DMS153 treated with DMSO at 0.1 percent for 48 hours (cell line): Measurements from ENCODE around the gene RPL22L1.
"Not testable (repeated sequence)": the region's sequence is repeated elsewhere in the genome, so short reads cannot be mapped to it uniquely, and the experiment has no call there.

Source experiments
- DNase-seq: peaks from one replicate; lab custom pipeline; 2025; ENCODE audit not compliant: unreplicated experiment; lab: John Stamatoyannopoulos, UW

RPL22L1 gene

DNA sequence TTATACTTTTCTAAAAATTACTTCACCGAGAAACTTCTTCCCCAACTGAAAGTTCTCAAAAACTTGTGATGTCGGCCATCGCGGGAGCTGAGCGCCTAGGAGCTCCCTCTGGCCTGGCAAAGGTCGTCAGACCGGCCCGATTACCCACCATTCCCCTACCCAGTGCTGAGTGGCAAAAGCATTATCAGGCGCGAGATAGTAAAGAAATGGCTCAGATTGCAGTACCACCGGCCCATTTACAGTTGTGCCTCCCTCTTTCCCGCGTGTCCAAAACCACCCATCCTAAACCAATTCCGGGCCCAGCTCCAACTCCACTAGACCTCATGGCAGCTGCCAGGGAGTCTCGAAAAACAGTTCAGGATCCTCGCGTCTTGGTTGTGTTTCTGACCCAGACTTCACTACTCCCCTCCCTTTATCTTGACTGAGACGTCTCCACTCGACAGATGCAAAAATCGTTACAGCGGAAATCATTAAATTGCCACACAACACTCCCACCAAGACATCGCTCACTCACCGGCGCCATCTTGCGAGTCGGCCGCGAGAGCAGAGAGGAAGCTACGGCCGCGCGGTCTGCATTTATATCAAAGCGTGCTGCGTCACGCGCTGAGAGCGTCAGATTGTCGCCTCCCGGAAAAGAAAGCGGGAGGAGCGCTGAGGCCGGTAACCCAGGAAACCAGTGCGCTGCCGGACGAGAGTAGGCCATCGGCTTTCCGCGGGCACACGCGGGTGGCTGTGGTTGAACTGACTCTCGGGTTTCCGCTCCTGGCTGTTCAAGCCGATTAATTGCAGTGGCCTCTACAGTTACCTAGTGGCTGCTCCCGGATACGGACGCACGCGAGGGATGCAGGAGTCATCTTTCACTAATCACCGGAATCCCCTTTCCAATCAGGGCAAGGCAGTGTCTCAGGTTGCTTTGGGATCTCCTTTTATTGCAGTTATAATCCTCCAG, at the start of gene RPL22L1:
RPL22L1 (minus strand) TSS at position 551 of the 949 bp plus-strand sequence; CDS start at position 523, 28 bp downstream.
- no peak for DNase-seq

DNA sequence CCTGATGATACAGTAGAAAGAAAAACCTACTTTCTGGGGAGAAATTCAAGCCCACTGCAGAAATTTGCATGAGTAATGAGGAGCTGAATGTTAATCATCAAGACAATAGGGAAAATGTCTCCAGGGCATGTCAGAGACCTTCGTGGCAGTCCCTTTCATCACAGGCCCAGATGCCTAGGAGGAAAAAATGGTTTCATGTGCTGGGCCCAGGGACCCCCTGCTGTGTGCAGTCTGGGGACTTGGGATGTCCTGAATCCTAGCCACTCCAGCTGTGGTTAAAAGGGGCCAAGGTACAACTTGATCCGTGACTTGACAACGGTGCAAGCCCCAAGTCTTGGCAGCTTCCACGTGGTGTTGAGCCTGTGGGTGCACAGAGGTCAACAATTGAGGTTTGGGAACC, 48.7 kb upstream of the RPL22L1 start:
- no peak for DNase-seq

DNA sequence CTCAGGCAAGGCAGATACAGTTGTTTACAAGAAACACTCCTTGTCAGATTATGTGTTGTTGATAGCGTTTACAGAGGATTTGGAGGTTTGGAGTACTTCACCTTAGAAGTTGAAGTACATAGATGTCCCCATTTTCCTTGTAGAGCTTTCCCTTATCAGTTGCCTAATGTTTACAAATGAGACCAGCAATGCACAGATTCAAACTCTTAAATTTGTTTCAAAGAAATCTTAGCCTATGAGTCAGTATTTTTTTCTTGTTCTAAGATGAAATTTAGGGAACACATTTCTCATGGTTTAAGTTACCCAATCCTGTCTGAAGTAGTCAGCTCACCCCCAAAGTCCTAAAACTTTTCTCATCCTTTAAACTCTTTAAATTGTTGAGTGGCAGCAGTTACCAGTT, 44.7 kb upstream of the RPL22L1 start:
- DNase-seq, result no peak

DNA sequence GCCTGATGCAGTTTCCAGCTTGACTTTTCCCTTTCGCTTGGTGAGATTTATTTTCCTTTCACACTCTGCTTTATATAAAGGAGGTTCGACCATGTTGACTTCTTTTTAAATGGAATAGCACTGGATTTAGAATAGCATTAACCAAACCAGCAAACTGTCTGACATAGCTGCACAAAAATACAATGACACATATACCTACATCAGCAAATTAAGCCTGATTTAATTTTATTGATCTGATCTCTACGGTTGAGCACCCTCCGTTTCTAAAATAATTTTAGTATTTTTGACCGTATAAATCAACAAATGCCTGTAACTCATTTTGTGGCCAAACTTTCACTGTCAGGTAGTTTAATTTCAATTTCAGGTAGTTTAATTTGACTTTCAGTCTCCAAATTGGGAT, 44.2 kb upstream of the RPL22L1 start:
- DNase-seq, result no peak

DNA sequence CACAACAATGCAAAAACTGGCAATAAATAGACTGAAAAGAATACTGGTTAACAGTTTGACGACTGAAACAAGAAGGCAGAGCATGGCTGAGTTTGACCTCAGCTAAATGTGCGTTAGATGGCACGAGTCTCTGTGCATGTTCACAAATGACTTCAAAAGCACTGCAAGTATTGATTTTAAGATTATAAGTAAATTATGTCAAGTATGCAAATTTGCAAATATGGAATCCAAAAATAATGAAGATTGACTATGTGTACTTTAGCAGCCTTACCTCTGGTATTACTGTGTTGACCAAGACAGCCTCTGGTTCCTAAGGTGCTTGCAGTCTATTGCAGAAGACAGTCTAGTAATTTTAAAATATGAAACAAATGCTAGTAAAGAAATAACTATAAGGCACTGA, 41.1 kb upstream of the RPL22L1 start:
- DNase-seq, result no peak

DNA sequence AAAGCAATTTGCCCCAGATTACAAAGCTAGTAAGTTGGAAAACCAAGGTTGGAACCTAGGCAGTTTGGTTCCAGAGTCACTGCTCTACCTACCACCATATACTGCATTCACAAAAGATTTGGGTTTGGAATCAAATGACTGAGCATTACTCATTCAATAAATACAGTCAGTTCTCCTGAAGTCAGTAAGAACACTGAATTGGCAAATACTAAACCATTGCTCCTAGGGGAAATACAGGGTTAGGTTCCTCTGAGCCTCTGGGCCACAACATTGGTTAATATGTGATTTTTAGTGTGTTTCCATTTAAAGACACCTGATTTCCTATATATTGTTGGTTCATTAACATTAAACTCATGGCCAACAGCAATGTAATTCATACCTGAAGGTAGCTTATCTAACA, 40.5 kb upstream of the RPL22L1 start:
- DNase-seq, result no peak

DNA sequence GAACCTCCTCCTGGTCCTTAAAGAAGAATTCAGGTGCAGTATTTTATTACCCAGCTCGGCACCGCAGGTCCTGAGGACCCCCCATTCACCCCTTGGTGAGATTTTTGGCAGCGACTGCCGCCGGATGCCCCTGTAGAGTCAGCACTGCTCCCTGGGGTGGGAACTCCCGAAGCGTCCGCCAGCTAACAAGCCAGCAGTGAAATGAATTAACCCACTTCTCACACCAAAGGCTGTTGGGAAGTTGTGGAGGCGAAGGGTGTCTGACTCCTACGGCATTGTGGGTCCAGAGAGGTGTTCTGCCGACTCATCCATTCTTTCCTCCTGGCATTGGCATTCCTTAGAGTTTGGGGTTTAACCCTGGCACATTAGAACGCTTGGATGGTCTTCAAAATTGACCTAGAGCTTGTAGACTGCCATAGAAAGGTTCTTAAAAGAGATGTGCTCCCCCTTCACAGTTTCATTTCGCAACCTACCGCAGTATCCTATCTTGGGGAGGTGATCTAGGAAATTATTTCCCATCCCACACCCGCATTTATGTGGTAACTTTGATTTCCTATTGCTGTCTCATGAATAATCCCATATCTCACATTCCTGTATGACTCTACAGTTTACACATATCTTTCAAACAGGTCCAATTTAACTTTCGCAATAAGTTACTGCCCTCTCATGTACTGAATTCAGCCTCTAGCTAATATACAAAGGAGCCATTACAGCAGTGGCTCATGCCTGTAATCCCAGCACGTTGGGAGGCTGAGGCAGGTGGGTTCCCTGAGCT, 39.3 kb upstream of the RPL22L1 start:
- DNase-seq, result no peak

DNA sequence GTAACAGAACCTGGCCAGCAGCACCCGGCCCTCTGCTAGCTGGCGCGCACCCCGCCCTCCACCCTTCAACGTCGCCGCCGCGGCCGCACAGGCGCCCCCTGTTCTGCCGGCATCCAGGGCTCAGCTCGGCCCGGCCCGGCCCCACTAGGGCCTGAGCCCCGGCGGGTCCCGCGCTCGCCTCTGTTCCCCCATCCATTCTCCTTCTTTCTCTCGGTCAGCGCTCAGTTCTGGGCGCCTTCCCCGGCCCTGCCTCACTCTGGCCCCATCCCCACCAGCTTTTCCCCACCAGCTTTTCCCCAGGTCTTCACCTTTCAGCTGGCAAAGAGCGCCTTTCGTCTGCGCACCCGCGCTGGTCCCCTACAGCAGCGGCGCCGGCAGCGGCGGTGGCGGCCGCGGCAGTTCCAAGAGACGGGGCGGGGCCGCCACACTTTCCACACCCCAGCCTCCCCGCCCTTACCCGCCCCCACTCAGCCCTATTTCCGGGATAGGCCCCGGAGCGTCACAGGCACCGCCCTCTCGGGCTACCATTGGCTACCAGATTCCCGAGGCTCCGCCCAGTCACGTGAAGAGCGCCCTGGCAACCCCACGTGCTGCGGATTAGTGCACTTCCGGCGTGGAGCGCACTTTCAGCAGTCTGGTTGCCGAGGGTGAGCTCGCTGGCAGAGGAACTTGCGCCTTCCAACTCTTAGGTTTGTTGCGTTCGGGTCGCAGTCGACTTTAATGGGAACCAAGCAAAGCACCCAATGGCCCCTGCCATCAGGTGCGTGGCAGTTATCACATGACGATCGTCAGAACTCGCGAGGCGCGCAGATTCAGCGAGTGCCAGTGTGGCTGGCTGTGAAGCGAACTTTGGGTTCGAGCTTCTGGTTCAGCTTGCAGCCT, 38.5 kb upstream of the RPL22L1 start, which contains the start of gene EIF5A2:
EIF5A2 (minus strand) TSS at position 403 of the 882 bp plus-strand sequence. CDS start 831 bp downstream, outside the sequence.
- DNase-seq, result peak; percentile 97

DNA sequence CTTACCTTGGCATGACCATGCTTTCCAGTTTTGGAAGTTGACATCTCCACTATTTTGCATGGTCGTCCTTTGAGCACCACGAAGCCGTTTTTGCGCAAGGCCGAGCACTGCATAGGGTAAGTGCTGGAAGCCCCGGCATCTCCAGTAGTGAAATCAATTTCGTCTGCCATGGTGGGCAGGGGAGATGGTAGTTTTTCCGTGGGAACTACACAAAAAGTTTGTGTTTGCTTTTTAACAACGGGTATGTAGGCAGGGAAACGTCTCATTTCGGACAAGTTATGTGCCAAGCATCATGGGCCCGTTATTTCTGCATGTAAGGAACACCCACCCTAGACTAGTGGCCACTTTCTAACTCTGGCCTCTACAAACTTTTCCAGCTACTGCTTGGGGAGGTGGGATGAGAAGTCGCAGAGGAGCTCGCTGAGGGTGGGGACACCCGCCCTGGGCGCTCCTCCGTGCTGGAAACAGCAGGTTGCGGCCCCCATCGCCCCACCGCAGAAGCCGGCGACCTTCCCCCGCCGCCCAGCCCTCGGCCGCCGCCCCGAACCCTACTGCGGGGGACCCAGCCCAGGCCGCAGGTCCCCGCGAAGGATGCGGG, 37.7 kb upstream of the RPL22L1 start:
- DNase-seq, result no peak

DNA sequence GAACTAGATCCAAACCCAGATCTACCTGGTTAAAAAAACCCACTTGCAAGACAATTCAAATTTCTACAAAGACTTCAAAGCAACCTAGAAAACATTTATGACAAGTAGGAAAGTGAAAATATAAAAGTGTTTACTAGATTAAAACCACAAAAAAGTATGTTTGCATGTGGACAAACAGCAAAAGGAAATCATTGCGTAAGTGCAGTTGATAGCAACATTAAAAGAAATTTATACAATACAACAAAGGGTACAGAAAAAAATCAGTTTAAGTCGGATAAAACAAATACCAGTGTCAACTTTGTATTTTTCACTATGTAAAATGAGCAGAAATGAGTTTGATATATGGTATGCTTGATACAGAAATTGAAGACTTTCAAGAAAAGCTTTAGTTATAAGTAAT, 35.9 kb upstream of the RPL22L1 start:
- DNase-seq, result no peak

DNA sequence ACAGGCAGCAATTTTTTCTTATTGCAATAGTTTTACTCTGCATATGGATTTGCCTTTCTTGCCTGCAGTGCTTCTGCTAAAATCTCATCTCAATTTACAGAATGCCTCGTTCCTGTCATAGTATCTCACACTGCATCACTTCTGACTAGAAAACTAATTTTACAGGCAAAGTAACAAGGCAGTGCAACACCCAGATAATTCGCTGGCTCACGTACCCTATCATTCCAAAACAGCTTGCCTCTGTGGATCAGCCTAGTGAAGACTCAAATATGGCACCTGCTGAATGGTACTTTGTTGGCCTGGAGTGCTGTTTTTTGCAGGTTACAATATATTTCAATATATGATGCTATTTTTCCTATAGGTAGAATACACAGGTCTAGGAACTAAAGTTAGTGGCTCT, 33.1 kb upstream of the RPL22L1 start:
- DNase-seq, result no peak

DNA sequence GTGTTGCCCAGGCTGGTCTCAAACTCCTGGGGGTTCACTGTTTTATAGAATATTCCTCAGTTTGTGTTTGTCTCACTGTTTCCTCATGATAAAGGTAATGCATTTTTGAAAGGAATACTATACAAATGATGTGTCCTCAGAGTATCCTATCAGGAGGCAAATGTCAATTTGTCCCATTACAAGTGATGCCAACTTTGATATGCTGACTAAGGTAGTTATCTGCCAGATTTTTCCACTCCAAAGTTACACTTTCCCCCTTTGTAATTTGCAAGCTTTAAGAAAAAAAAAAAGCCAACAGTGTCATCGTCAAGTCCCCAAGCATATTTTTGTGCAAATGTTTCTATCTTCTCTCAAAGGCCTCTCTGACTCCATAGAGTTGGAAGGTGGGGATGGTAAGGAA, 29.5 kb upstream of the RPL22L1 start:
- DNase-seq, result no peak

DNA sequence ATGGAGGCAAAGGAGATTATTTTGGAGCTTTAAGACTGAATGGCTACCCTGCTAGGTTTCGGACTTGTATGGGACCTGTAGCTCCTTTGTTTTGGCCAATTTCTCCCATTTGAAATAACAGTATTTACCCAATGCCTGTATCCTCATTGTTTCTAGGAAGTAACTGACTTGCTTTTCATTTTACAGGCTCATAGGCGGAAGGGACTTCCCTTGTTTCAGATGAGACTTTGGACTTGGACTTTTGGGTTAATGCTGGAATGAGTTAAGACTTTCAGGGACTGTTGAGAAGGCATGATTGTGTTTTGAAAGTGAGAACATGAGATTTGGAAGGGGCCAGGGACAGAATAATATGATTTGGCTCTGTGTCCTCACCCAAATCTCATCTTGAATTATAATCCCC, 28.0 kb upstream of the RPL22L1 start:
- no peak for DNase-seq

DNA sequence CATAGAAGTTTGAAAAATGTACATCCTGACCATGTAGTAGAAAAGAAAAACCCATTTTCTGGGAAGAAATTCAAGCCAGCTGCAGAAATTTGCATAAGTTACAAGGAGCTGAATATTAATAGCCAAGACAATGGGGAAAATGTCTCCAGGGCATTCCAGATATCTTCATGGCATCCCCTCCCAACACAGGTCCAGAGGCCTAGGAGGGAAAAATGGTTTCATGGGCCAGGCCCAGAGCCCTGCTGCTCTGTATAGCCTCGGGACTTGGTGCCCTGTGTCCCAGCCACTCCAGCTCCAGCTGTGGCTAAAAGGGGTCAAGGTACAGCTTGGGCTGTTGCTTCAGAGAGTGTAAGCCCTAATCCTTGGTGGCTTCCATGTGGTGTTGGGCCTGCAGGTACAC, 27.2 kb upstream of the RPL22L1 start:
- not testable (repeated sequence) for DNase-seq

DNA sequence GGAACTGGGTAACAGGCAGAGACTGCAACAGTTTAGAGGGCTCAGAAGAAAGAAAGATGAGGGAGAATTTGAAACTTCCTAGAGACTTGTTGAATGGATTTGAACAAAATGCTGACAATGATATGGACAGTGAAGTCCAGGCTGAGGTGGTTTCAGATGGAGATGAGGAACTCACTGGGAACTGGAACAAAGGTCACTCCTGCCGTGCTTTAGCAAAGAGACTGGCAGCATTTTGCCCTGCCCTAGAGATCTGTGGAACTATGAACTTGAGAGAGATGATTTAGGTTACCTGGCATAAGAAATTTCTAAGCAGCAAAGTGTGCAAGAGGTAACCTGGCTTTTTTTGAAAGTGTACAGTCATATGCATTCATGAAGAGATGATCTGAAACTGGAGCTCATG, 26.8 kb upstream of the RPL22L1 start:
- no peak for DNase-seq

DNA sequence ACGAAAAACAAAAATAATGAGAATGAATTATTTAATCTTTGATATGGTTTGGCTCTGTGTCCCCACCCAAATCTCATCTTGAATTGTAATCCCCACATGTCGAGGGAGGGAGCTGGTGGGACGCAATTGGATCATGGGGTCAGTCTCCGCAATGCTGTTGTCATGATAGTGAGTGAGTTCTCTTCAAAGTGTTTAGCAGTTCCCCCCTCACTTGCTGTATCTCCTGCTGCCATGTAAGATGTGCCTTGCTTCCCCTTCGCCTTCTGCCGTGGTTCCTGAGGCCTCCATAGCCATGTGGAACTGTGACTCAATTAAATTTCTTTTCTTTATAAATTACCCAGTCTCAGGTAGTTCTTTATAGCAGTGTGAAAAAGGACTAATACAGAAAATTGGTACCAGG, 26.3 kb upstream of the RPL22L1 start:
- DNase-seq, result not testable (repeated sequence)

DNA sequence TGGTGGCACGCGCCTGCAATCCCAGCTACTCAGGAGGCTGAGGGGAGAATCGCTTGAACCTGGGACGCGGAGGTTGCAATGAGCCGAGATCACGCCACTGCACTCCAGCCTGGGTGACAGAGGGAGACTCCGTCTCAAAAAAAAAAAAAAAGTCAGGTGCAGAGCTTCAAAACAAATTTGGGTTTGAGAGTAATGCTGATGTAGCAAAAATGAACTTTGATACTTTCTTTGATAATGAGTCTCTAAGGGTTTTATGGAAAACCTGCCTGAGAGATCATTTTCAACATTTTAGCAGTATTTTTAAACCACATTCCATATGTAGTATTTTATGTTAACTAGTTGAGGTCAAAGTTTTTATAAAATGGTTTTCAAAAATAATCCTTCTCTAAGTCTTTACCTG, 23.9 kb upstream of the RPL22L1 start:
- no peak for DNase-seq

DNA sequence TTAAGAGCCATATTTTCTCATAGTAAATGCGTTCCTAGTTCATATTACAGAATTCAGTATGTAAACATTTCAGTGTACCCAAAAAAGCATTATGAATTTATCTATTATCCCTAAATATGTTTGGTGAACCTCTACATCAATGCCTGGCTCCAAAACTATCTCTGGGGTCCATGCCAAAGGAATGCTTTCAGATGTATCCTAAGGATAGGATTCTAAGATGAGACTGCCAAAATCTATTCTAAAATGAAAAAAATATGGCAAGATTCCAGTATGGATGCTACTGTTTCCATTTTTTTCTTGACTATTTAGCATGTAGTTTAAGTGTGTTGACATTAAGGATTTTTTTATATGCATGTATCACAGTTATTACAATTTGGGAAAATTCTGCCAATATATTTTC, 19.6 kb upstream of the RPL22L1 start:
- no peak for DNase-seq

DNA sequence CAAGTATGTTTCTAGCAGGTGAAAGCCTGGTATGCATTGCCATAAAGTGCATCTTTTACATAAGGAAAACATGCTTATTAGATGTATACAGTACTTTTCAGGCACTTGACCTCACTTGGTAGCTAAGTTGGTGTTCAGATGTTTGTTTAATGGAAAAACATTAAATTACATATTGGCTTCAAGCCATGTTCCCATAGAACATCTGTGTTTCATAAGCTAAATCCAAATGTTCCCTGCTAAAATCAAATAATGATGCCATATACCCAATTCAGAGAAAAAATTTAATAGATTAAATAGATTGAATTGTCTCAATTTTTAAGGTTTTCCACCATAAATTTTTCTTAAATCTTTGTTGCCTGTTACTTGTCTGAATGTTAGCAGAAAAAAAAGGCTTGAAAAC, 19.1 kb upstream of the RPL22L1 start:
- DNase-seq, result no peak

DNA sequence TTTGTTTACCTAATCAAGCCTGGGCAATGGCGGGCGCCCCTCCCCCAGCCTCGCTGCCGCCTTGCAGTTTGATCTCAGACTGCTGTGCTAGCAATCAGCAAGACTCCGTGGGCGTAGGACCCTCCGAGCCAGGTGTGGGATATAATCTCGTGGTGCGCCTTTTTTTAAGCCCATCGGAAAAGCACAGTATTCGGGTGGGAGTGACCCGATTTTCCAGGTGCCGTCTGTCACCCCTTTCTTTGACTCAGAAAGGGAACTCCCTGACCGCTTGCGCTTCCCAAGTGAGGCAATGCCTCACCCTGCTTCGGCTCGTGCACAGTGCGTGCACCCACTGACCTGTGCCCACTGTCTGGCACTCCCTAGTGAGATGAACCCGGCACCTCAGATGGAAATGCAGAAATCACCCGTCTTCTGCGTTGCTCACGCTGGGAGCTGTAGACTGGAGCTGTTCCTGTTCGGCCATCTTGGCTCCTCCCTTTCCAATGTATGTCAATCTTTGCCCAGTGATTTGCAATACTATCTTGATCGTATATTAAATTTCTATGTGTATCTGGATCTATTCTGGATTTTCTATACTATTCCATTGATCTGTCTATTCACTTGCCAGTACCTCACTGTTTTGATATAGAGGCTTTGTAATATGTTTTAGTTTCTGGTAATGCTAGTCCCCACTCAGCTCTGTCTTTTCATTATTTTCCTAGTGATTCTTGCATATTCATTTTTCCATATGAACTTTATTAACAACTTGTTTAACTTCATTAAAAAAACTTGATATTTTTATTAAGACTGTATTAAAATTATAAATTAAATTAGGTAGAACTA, 14.3 kb upstream of the RPL22L1 start:
- DNase-seq, result not testable (repeated sequence)
